C4-2B (cell line): ENCODE results near the gene RASA4B.
"Not testable (repeated sequence)": the region's sequence is repeated elsewhere in the genome, so short reads cannot be mapped to it uniquely, and the experiment has no call there.

Source experiments
- H3K27ac ChIP-seq: fragments of 450-650 bp; 2 replicates; pipeline ENCODE4 v1.5.1; 2017
- CTCF ChIP-seq: fragments of 450-650 bp; conservative IDR thresholded peaks from 2 replicates; pipeline ENCODE4 v1.5.1; 2017; ENCODE audit warnings: mild to moderate bottlenecking
- ZFX ChIP-seq: fragments of 450-650 bp; IDR thresholded peaks from 2 replicates; pipeline ENCODE4 v1.6.1; 2017

Gene RASA4B

GRCh38 chr7:102459221-102459844 is 58.2 kb downstream of the RASA4B start:
- no peak for TF ChIP-seq CTCF
- TF ChIP-seq ZFX: no peak
- no peak overlapping the region for H3K27ac ChIP-seq

GRCh38 chr7:102457352-102457924 is 60.1 kb downstream of the RASA4B start:
- no peak overlapping the region for H3K27ac ChIP-seq
- no peak for TF ChIP-seq ZFX
- no peak for TF ChIP-seq CTCF

GRCh38 chr7:102456327-102456726 is 61.2 kb downstream of the RASA4B start:
- H3K27ac ChIP-seq: no peak overlapping the region

GRCh38 chr7:102455596-102455995 is 62.0 kb downstream of the RASA4B start:
- no peak overlapping the region for H3K27ac ChIP-seq
- TF ChIP-seq ZFX: no peak
- no peak for TF ChIP-seq CTCF

More at GRCh38 chr7:102456327-102456726, 61.2 kb downstream of the RASA4B start:
- TF ChIP-seq ZFX: no peak
- no peak for TF ChIP-seq CTCF

GRCh38 chr7:102454932-102455331 is 62.6 kb downstream of the RASA4B start:
- not testable (repeated sequence) for H3K27ac ChIP-seq

GRCh38 chr7:102454468-102454867 is 63.1 kb downstream of the RASA4B start:
- TF ChIP-seq ZFX (no peak), CTCF (no peak)
- H3K27ac ChIP-seq: no peak overlapping the region

GRCh38 chr7:102453319-102453718 is 64.3 kb downstream of the RASA4B start:
- H3K27ac ChIP-seq: no peak overlapping the region
- TF ChIP-seq CTCF (no peak), ZFX (no peak)

GRCh38 chr7:102452451-102452850 is 65.1 kb downstream of the RASA4B start:
- H3K27ac ChIP-seq: no peak overlapping the region

More at GRCh38 chr7:102452451-102452850, 65.1 kb downstream of the RASA4B start:
- TF ChIP-seq ZFX: no peak
- no peak for TF ChIP-seq CTCF
